Liver (tissue), 9 donors: ENCODE results near the gene TLR7. TPM values are rescaled to one million over a fixed set of nuclear protein-coding genes. Genes with fewer than 3 reads are reported as not detected.

Experiments used
- DNase-seq: peaks from one replicate; pipeline ENCODE4 v3.0.0-alpha.2; 2017; ENCODE audit warnings: low spot score
- H3K27ac ChIP-seq, 2 donors: one replicate each; pipeline ENCODE4 v1.7.0; 2013; ENCODE audit warnings: inconsistent platforms in 2 of 2, low read length in 2 of 2, control low read depth in 1 of 2, low read depth in 1 of 2, mild to moderate bottlenecking in 1 of 2
- H3K27me3 ChIP-seq, 4 donors: one replicate each; pipeline versions ENCODE4 v1.6.1 to v1.7.0; 2013; ENCODE audit warnings: low read length in 3 of 4, inconsistent platforms in 1 of 4, mild to moderate bottlenecking in 1 of 4, moderate library complexity in 1 of 4; ENCODE audit not compliant: control insufficient read depth in 4 of 4, insufficient read depth in 4 of 4
- H3K36me3 ChIP-seq, 4 donors: one replicate each; pipeline versions ENCODE4 v1.6.1 to v1.7.0; 2013; ENCODE audit warnings: low read length in 3 of 4, mild to moderate bottlenecking in 3 of 4, low read depth in 1 of 4, moderate library complexity in 1 of 4; ENCODE audit not compliant: control insufficient read depth in 4 of 4, insufficient read depth in 3 of 4
- H3K4me1 ChIP-seq, 4 donors: one replicate each; pipeline versions ENCODE4 v1.6.1 to v1.7.0; 2013; ENCODE audit warnings: low read length in 3 of 4, mild to moderate bottlenecking in 3 of 4, moderate library complexity in 1 of 4; ENCODE audit not compliant: control insufficient read depth in 4 of 4, insufficient read depth in 4 of 4
- H3K4me3 ChIP-seq, 3 donors: one replicate each; pipeline versions ENCODE4 v1.6.1 to v1.7.0; 2013; ENCODE audit warnings: low read length in 3 of 3, control low read depth in 1 of 3, low read depth in 1 of 3, mild to moderate bottlenecking in 1 of 3
- H3K9ac ChIP-seq, 2 donors: one replicate each; pipeline ENCODE4 v1.7.0; 2013; ENCODE audit warnings: low read length in 2 of 2, mild to moderate bottlenecking in 2 of 2, moderate library complexity in 2 of 2, control low read depth in 1 of 2, low read depth in 1 of 2
- H3K9me3 ChIP-seq, 4 donors: one replicate each; pipeline versions ENCODE4 v1.6.1 to v1.7.0; 2013; ENCODE audit warnings: low read length in 3 of 4; ENCODE audit not compliant: control insufficient read depth in 4 of 4
- EGR1 ChIP-seq, 2 donors: IDR thresholded peaks; 2 replicates each; pipeline ENCODE4 v1.6.1; 2016 to 2018; ENCODE audit warnings: antibody characterized with exemption in 2 of 2, low read depth in 2 of 2
- FOXA1 ChIP-seq: IDR thresholded peaks from 2 replicates; pipeline ENCODE4 v1.6.1; 2016; ENCODE audit warnings: antibody characterized with exemption
- FOXA2 ChIP-seq: IDR thresholded peaks from 2 replicates; pipeline ENCODE4 v1.6.1; 2016; ENCODE audit warnings: antibody characterized with exemption
- GABPA ChIP-seq, 2 donors: IDR thresholded peaks in 1 of 2; conservative IDR thresholded peaks in 1 of 2; 2 replicates each; pipeline ENCODE4 v1.6.1; 2016; ENCODE audit warnings: antibody characterized with exemption in 2 of 2, mild to moderate bottlenecking in 1 of 2, moderate library complexity in 1 of 2
- HNF4A ChIP-seq, 2 donors: conservative IDR thresholded peaks; 2 replicates each; pipeline ENCODE4 v1.6.1; 2016; ENCODE audit warnings: antibody characterized with exemption in 2 of 2, mild to moderate bottlenecking in 2 of 2
- HNF4G ChIP-seq: IDR thresholded peaks from 2 replicates; pipeline ENCODE4 v1.6.1; 2016; ENCODE audit warnings: antibody characterized with exemption
- NR2F2 ChIP-seq: IDR thresholded peaks from 2 replicates; pipeline ENCODE4 v1.6.1; 2016; ENCODE audit warnings: antibody characterized with exemption
- RAD21 ChIP-seq, 2 donors: IDR thresholded peaks; 2 replicates each; pipeline ENCODE4 v1.6.1; 2016; ENCODE audit warnings: antibody characterized with exemption in 2 of 2, mild to moderate bottlenecking in 2 of 2
- RXRA ChIP-seq, 2 donors: IDR thresholded peaks; 2 replicates each; pipeline ENCODE4 v1.6.1; 2017 to 2018; ENCODE audit warnings: antibody characterized with exemption in 2 of 2, mild to moderate bottlenecking in 1 of 2
- SP1 ChIP-seq: IDR thresholded peaks from 2 replicates; pipeline ENCODE4 v1.6.1; 2018; ENCODE audit warnings: antibody characterized with exemption, mild to moderate bottlenecking
- TAF1 ChIP-seq: conservative IDR thresholded peaks from 2 replicates; pipeline ENCODE4 v1.6.1; 2016; ENCODE audit warnings: antibody characterized with exemption, mild to moderate bottlenecking
- YY1 ChIP-seq: IDR thresholded peaks from 2 replicates; pipeline ENCODE4 v1.6.1; 2016; ENCODE audit warnings: antibody characterized with exemption, mild to moderate bottlenecking
- WGBS: extraction: QIAGEN DNeasy Blood & Tissue Kit; methylation state at CpG from one replicate; pipeline ENCODE4 v1.1.7; 2013; 5-methylcytosine and 5-hydroxymethylcytosine counted together
- polyA plus RNA-seq, 2 donors: library from polyadenylated mRNA; stranded (reverse) in 1 of 2; unstranded in 1 of 2; fragments of 200-250 nt in 1 of 2; fragments of >200 nt in 1 of 2; fragmentation: Nextera tagmentation in 1 of 2; extraction: Ambion mirVana in 1 of 2; gene quantifications; one replicate each; pipeline versions ENCODE4 v1.2.1 to v1.2.3, GENCODE V29; 2013 to 2015
- total RNA-seq, 2 donors: library from RNA; depleted of rRNA; stranded (reverse); fragments of >200 nt; gene quantifications; one replicate each; pipeline ENCODE4 v1.2.3, GENCODE V29; 2014
- TF ChIP-seq, protein P1 (sequence below): IDR thresholded peaks from 2 replicates; pipeline ENCODE4 v1.6.1; 2016; ENCODE audit warnings: antibody characterized with exemption
- TF ChIP-seq, protein P2 (sequence below): IDR thresholded peaks from 2 replicates; pipeline ENCODE4 v1.6.1; 2016; ENCODE audit warnings: antibody characterized with exemption
- TF ChIP-seq, protein P3 (sequence below): IDR thresholded peaks from 2 replicates; pipeline ENCODE4 v1.6.1; 2016; ENCODE audit warnings: antibody characterized with exemption
- TF ChIP-seq, protein P4 (sequence below): fragments of 150-350 bp; IDR thresholded peaks from 2 replicates; pipeline ENCODE4 v1.5.1; 2017; ENCODE audit warnings: improper control_type of control experiment, low read depth, low read length; ENCODE audit not compliant: missing input control
- TF ChIP-seq, protein P5 (sequence below): IDR thresholded peaks from 2 replicates; pipeline ENCODE4 v1.6.1; 2016; ENCODE audit warnings: antibody characterized with exemption, mild to moderate bottlenecking
- donor health status: healthy.
- donor health status: healthy.
- donor health status: healthy.
- donor health status: healthy.
- donor health status: healthy.

Gene TLR7
- total and polyA plus RNA-seq, 4 donors = 0.10 to 0.65 (median 0.14) TPM

DNA sequence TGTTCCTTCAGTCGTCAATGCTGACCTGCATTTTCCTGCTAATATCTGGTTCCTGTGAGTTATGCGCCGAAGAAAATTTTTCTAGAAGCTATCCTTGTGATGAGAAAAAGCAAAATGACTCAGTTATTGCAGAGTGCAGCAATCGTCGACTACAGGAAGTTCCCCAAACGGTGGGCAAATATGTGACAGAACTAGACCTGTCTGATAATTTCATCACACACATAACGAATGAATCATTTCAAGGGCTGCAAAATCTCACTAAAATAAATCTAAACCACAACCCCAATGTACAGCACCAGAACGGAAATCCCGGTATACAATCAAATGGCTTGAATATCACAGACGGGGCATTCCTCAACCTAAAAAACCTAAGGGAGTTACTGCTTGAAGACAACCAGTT, 52.2 kb downstream of the TLR7 start:
- no peaks in the 10 kb centered on the region for H3K4me1 ChIP-seq
- H3K27ac ChIP-seq = no peak overlapping the region
- H3K9me3 ChIP-seq = no peaks in the 10 kb centered on the region
- H3K9ac ChIP-seq = no peak overlapping the region
- WGBS = 78% methylated on average over 10 of the region's 10 CpGs
- no peaks in the 10 kb centered on the region for H3K36me3 ChIP-seq
- H3K4me3 ChIP-seq = no peak overlapping the region
- TF ChIP-seq YY1 = no peak
- no peak for DNase-seq
- peaks cover 0 to 3% (median 0%) of the 10 kb centered on the region in 4 donors for H3K27me3 ChIP-seq

DNA sequence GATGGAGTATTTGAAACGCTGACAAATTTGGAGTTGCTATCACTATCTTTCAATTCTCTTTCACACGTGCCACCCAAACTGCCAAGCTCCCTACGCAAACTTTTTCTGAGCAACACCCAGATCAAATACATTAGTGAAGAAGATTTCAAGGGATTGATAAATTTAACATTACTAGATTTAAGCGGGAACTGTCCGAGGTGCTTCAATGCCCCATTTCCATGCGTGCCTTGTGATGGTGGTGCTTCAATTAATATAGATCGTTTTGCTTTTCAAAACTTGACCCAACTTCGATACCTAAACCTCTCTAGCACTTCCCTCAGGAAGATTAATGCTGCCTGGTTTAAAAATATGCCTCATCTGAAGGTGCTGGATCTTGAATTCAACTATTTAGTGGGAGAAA, 52.7 kb downstream of the TLR7 start:
- WGBS = 78% methylated on average over 8 of the region's 8 CpGs
- peaks cover 0 to 3% (median 0%) of the 10 kb centered on the region in 4 donors for H3K27me3 ChIP-seq

DNA sequence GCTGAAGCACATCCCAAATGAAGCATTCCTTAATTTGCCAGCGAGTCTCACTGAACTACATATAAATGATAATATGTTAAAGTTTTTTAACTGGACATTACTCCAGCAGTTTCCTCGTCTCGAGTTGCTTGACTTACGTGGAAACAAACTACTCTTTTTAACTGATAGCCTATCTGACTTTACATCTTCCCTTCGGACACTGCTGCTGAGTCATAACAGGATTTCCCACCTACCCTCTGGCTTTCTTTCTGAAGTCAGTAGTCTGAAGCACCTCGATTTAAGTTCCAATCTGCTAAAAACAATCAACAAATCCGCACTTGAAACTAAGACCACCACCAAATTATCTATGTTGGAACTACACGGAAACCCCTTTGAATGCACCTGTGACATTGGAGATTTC, 54.1 kb downstream of the TLR7 start:
- no peaks in the 10 kb centered on the region for H3K9me3 ChIP-seq
- no peak overlapping the region for H3K4me3 ChIP-seq
- TF ChIP-seq TAF1 (no peak), SP1 (no peak), FOXA2 (no peak), NR2F2 (no peak), RXRA (IDR thresholded peaks at IDR 0.05) (no peak), FOXA1 (no peak), RAD21 (IDR thresholded peaks at IDR 0.05) (no peak), YY1 (no peak), HNF4G (no peak), HNF4A (conservative IDR thresholded peaks at IDR 0.05) (no peak), EGR1 (IDR thresholded peaks at IDR 0.05; ENCODE audit: low read depth in 2 of 2) (no peak), GABPA (IDR thresholded peaks at IDR 0.05 in 1 of 2, conservative IDR thresholded peaks at IDR 0.05 in 1 of 2) (no peak)
- TF ChIP-seq, protein P1, sequence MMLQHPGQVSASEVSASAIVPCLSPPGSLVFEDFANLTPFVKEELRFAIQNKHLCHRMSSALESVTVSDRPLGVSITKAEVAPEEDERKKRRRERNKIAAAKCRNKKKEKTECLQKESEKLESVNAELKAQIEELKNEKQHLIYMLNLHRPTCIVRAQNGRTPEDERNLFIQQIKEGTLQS = no peak
- TF ChIP-seq, protein P2, sequence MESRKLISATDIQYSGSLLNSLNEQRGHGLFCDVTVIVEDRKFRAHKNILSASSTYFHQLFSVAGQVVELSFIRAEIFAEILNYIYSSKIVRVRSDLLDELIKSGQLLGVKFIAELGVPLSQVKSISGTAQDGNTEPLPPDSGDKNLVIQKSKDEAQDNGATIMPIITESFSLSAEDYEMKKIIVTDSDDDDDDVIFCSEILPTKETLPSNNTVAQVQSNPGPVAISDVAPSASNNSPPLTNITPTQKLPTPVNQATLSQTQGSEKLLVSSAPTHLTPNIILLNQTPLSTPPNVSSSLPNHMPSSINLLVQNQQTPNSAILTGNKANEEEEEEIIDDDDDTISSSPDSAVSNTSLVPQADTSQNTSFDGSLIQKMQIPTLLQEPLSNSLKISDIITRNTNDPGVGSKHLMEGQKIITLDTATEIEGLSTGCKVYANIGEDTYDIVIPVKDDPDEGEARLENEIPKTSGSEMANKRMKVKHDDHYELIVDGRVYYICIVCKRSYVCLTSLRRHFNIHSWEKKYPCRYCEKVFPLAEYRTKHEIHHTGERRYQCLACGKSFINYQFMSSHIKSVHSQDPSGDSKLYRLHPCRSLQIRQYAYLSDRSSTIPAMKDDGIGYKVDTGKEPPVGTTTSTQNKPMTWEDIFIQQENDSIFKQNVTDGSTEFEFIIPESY = no peak
- TF ChIP-seq, protein P3, sequence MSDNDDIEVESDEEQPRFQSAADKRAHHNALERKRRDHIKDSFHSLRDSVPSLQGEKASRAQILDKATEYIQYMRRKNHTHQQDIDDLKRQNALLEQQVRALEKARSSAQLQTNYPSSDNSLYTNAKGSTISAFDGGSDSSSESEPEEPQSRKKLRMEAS = no peak
- TF ChIP-seq, protein P4, sequence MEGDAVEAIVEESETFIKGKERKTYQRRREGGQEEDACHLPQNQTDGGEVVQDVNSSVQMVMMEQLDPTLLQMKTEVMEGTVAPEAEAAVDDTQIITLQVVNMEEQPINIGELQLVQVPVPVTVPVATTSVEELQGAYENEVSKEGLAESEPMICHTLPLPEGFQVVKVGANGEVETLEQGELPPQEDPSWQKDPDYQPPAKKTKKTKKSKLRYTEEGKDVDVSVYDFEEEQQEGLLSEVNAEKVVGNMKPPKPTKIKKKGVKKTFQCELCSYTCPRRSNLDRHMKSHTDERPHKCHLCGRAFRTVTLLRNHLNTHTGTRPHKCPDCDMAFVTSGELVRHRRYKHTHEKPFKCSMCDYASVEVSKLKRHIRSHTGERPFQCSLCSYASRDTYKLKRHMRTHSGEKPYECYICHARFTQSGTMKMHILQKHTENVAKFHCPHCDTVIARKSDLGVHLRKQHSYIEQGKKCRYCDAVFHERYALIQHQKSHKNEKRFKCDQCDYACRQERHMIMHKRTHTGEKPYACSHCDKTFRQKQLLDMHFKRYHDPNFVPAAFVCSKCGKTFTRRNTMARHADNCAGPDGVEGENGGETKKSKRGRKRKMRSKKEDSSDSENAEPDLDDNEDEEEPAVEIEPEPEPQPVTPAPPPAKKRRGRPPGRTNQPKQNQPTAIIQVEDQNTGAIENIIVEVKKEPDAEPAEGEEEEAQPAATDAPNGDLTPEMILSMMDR = no peak

More for the DNA sequence above, 52.7 kb downstream of the TLR7 start:
- H3K36me3 ChIP-seq = no peaks in the 10 kb centered on the region
- no peaks in the 10 kb centered on the region for H3K9me3 ChIP-seq
- DNase-seq = no peak
- no peak overlapping the region for H3K4me3 ChIP-seq
- no peak overlapping the region for H3K9ac ChIP-seq
- H3K4me1 ChIP-seq = no peaks in the 10 kb centered on the region
- no peak overlapping the region for H3K27ac ChIP-seq
- TF ChIP-seq TAF1 (no peak), GABPA (IDR thresholded peaks at IDR 0.05 in 1 of 2, conservative IDR thresholded peaks at IDR 0.05 in 1 of 2) (no peak)
- TF ChIP-seq, protein P1 = no peak
- TF ChIP-seq, protein P5, sequence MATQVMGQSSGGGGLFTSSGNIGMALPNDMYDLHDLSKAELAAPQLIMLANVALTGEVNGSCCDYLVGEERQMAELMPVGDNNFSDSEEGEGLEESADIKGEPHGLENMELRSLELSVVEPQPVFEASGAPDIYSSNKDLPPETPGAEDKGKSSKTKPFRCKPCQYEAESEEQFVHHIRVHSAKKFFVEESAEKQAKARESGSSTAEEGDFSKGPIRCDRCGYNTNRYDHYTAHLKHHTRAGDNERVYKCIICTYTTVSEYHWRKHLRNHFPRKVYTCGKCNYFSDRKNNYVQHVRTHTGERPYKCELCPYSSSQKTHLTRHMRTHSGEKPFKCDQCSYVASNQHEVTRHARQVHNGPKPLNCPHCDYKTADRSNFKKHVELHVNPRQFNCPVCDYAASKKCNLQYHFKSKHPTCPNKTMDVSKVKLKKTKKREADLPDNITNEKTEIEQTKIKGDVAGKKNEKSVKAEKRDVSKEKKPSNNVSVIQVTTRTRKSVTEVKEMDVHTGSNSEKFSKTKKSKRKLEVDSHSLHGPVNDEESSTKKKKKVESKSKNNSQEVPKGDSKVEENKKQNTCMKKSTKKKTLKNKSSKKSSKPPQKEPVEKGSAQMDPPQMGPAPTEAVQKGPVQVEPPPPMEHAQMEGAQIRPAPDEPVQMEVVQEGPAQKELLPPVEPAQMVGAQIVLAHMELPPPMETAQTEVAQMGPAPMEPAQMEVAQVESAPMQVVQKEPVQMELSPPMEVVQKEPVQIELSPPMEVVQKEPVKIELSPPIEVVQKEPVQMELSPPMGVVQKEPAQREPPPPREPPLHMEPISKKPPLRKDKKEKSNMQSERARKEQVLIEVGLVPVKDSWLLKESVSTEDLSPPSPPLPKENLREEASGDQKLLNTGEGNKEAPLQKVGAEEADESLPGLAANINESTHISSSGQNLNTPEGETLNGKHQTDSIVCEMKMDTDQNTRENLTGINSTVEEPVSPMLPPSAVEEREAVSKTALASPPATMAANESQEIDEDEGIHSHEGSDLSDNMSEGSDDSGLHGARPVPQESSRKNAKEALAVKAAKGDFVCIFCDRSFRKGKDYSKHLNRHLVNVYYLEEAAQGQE = no peak

More for the DNA sequence above, 54.1 kb downstream of the TLR7 start:
- 77% methylated on average over 8 of the region's 8 CpGs for WGBS
- Histone ChIP-seq H3K36me3 (no peaks in the 10 kb centered on the region), H3K27ac (no peak overlapping the region), H3K4me1 (no peaks in the 10 kb centered on the region), H3K27me3 (peaks cover 0 to 3% (median 0%) of the 10 kb centered on the region in 4 donors), H3K9ac (no peak overlapping the region)
- DNase-seq = no peak
